Measurements from ENCODE around the gene ATP2A1.

ATP2A1 gene

GRCh38 chr16:28935346-28935745 lies 57.1 kb downstream of the ATP2A1 start:
- Histone ChIP-seq H3K4me1 (ENCODE audit: insufficient read depth, low read length) (peaks cover 31% of the 10 kb centered on the region), H3K79me2 (ENCODE audit: insufficient read depth, low read length) (no peaks in the 10 kb centered on the region), H3K27me3 (ENCODE audit: insufficient read depth, low read length, poor library complexity) (no peaks in the 10 kb centered on the region), H3K36me3 (ENCODE audit: insufficient read depth, low read length) (no peaks in the 10 kb centered on the region), H3K4me2 (ENCODE audit: insufficient read depth, low read length) (no peak overlapping the region), H4K20me1 (ENCODE audit: insufficient read depth, low read length) (no peaks in the 10 kb centered on the region), H3K27ac (ENCODE audit: low read length) (no peak overlapping the region), H3K9me3 (ENCODE audit: insufficient read depth, low read length, severe bottlenecking) (no peaks in the 10 kb centered on the region), H3K4me3 (ENCODE audit: low read depth in 1 of 2, low read length in 2 of 2) (no peak overlapping the region), H2AFZ (ENCODE audit: low read depth, low read length) (no peak overlapping the region), H3K9ac (ENCODE audit: low read depth, low read length) (no peak overlapping the region)
- no peak for TF ChIP-seq EZH2 (IDR thresholded peaks at IDR 0.05; ENCODE audit: borderline replicate concordance, low read depth, low read length, severe bottlenecking)
- TF ChIP-seq, protein P1, sequence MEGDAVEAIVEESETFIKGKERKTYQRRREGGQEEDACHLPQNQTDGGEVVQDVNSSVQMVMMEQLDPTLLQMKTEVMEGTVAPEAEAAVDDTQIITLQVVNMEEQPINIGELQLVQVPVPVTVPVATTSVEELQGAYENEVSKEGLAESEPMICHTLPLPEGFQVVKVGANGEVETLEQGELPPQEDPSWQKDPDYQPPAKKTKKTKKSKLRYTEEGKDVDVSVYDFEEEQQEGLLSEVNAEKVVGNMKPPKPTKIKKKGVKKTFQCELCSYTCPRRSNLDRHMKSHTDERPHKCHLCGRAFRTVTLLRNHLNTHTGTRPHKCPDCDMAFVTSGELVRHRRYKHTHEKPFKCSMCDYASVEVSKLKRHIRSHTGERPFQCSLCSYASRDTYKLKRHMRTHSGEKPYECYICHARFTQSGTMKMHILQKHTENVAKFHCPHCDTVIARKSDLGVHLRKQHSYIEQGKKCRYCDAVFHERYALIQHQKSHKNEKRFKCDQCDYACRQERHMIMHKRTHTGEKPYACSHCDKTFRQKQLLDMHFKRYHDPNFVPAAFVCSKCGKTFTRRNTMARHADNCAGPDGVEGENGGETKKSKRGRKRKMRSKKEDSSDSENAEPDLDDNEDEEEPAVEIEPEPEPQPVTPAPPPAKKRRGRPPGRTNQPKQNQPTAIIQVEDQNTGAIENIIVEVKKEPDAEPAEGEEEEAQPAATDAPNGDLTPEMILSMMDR (IDR thresholded peaks at IDR 0.05; ENCODE audit: borderline replicate concordance, extremely low read depth, low read length, poor library complexity, severe bottlenecking), result no peak
- DNase-seq, result no peak
- ATAC-seq (ENCODE audit: insufficient read depth, low read depth), result no peak

DNA sequence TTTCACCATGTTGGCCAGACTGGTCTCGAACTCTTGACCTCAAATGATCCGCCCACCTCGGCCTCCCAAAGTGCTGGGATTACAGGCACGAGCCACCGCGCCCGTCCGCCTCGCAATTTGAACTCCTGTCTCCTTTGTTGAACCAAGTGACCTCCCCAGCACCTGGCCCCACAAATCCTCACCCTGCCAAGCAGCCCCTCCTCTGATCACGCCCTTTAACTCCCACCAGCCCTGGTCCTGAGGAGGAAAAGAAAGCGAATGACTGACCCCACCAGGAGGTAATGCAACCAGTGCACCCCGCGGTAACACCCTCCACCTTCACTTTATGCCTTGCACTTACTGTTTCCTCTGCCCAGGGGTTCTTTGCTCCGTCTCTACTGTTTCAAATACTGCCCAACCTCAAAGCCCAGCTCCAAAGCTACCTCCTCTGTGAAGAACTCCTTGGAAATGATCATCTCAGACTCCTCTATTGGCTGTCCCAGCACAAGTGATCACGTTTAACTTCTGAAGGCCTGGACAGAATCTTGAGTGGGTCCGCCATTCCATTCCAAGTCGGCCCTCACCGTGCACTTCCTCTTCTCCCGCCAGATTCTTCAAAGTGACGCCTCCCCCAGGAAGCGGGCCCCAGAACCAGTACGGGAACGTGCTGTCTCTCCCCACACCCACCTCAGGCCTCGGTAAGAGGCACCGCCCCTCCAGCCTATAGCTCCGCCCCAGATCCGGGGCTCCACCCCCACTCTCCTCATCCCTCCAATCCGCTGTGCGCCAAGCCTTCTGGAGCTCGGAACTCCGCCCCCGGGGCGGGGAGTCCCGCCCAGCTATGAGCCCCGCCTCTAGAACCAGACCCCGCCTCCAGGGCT lies 57.9 kb downstream of the ATP2A1 start:
- H2AFZ ChIP-seq (ENCODE audit: low read depth, low read length), result peak overlapping the region; percentile 39
- no peak overlapping the region for H3K9ac ChIP-seq (ENCODE audit: low read depth, low read length)
- no peak overlapping the region for H3K4me3 ChIP-seq (ENCODE audit: low read depth in 1 of 2, low read length in 2 of 2)
- no peaks in the 10 kb centered on the region for H4K20me1 ChIP-seq (ENCODE audit: insufficient read depth, low read length)
- peak; percentile 69 for DNase-seq
- peaks cover 23% of the 10 kb centered on the region for H3K4me1 ChIP-seq (ENCODE audit: insufficient read depth, low read length)
- H3K9me3 ChIP-seq (ENCODE audit: insufficient read depth, low read length, severe bottlenecking), result no peaks in the 10 kb centered on the region
- no peaks in the 10 kb centered on the region for H3K27me3 ChIP-seq (ENCODE audit: insufficient read depth, low read length, poor library complexity)
- H3K4me2 ChIP-seq (ENCODE audit: insufficient read depth, low read length), result no peak overlapping the region
- H3K27ac ChIP-seq (ENCODE audit: low read length), result no peak overlapping the region
- H3K79me2 ChIP-seq (ENCODE audit: insufficient read depth, low read length), result no peaks in the 10 kb centered on the region
- H3K36me3 ChIP-seq (ENCODE audit: insufficient read depth, low read length), result no peaks in the 10 kb centered on the region
- TF ChIP-seq EZH2 (IDR thresholded peaks at IDR 0.05; ENCODE audit: borderline replicate concordance, low read depth, low read length, severe bottlenecking), result no peak
- TF ChIP-seq, protein P1 (IDR thresholded peaks at IDR 0.05; ENCODE audit: borderline replicate concordance, extremely low read depth, low read length, poor library complexity, severe bottlenecking), result no peak
- peak; percentile 87 for ATAC-seq (ENCODE audit: insufficient read depth, low read depth)

- H3K4me2 ChIP-seq (ENCODE audit: insufficient read depth, low read length), result no peak overlapping the region
- TF ChIP-seq EZH2 (IDR thresholded peaks at IDR 0.05; ENCODE audit: borderline replicate concordance, low read depth, low read length, severe bottlenecking), result no peak
- TF ChIP-seq, protein P1 (IDR thresholded peaks at IDR 0.05; ENCODE audit: borderline replicate concordance, extremely low read depth, low read length, poor library complexity, severe bottlenecking), result no peak
- H3K27me3 ChIP-seq (ENCODE audit: insufficient read depth, low read length, poor library complexity), result no peaks in the 10 kb centered on the region
- no peaks in the 10 kb centered on the region for H3K79me2 ChIP-seq (ENCODE audit: insufficient read depth, low read length)
- DNase-seq, result no peak
- no peak overlapping the region for H3K27ac ChIP-seq (ENCODE audit: low read length)
- no peak overlapping the region for H2AFZ ChIP-seq (ENCODE audit: low read depth, low read length)
- H3K4me1 ChIP-seq (ENCODE audit: insufficient read depth, low read length), result peaks cover 17% of the 10 kb centered on the region
- no peaks in the 10 kb centered on the region for H4K20me1 ChIP-seq (ENCODE audit: insufficient read depth, low read length)
- H3K9me3 ChIP-seq (ENCODE audit: insufficient read depth, low read length, severe bottlenecking), result no peaks in the 10 kb centered on the region
- no peak overlapping the region for H3K4me3 ChIP-seq (ENCODE audit: low read depth in 1 of 2, low read length in 2 of 2)
- H3K9ac ChIP-seq (ENCODE audit: low read depth, low read length), result no peak overlapping the region
- no peaks in the 10 kb centered on the region for H3K36me3 ChIP-seq (ENCODE audit: insufficient read depth, low read length)
- no peak for ATAC-seq (ENCODE audit: insufficient read depth, low read depth)
Observed at GRCh38 chr16:28936784-28937155, 58.5 kb downstream of the ATP2A1 start.
